GM23248 (cell line): Measurements from ENCODE around the gene C16orf78. TPM values are rescaled to one million over a fixed set of nuclear protein-coding genes. Genes with fewer than 3 reads are reported as not detected.

Experiments
- DNase-seq: peaks from one replicate; pipeline ENCODE4 v3.0.0-alpha.2; 2015
- H2AFZ ChIP-seq: fragments of 200-600 bp; sonication (generic); 2 replicates; pipeline ENCODE4 v1.6.1; 2016; ENCODE audit warnings: antibody characterized with exemption
- H3F3A ChIP-seq: fragments of 200-600 bp; sonication (generic); 2 replicates; pipeline ENCODE4 v1.6.1; 2016; ENCODE audit warnings: mild to moderate bottlenecking, antibody characterized with exemption, mixed run types; ENCODE audit not compliant: insufficient read depth
- H3K27ac ChIP-seq: fragments of 200-600 bp; sonication (generic); 2 replicates; pipeline ENCODE4 v1.5.1; 2016; ENCODE audit warnings: mild to moderate bottlenecking
- H3K27me3 ChIP-seq: fragments of 200-600 bp; sonication (generic); replicated peaks from 2 replicates; pipeline ENCODE4 v1.6.1; 2016; ENCODE audit warnings: mild to moderate bottlenecking; ENCODE audit not compliant: insufficient read depth
- H3K36me3 ChIP-seq: fragments of 200-600 bp; sonication (generic); 2 replicates; pipeline ENCODE4 v1.6.1; 2016; ENCODE audit warnings: low read depth, mild to moderate bottlenecking
- H3K4me1 ChIP-seq: fragments of 200-600 bp; sonication (generic); 2 replicates; pipeline ENCODE4 v1.6.1; 2016; ENCODE audit warnings: mild to moderate bottlenecking; ENCODE audit not compliant: insufficient read depth
- H3K4me2 ChIP-seq: fragments of 200-600 bp; sonication (generic); one replicate; pipeline ENCODE4 v1.6.1; 2016; ENCODE audit warnings: mild to moderate bottlenecking; ENCODE audit not compliant: unreplicated experiment
- H3K4me3 ChIP-seq: fragments of 200-600 bp; sonication (generic); 2 replicates; pipeline ENCODE4 v1.5.1; 2016; ENCODE audit warnings: mild to moderate bottlenecking
- H3K79me2 ChIP-seq: fragments of 200-600 bp; sonication (generic); 2 replicates; pipeline ENCODE4 v1.6.1; 2016; ENCODE audit warnings: mild to moderate bottlenecking; ENCODE audit not compliant: insufficient read depth
- H3K9ac ChIP-seq: fragments of 200-600 bp; sonication (generic); 2 replicates; pipeline ENCODE4 v1.6.1; 2016; ENCODE audit warnings: mild to moderate bottlenecking
- H3K9me2 ChIP-seq: fragments of 200-600 bp; sonication (generic); 2 replicates; pipeline ENCODE4 v1.6.1; 2016; ENCODE audit warnings: mixed run types, mild to moderate bottlenecking, moderate library complexity; ENCODE audit not compliant: insufficient read depth
- H3K9me3 ChIP-seq: fragments of 200-600 bp; sonication (generic); one replicate; pipeline ENCODE4 v1.6.1; 2017; ENCODE audit warnings: low read depth
- H4K20me1 ChIP-seq: fragments of 200-600 bp; sonication (generic); 2 replicates; pipeline ENCODE4 v1.6.0; 2016; ENCODE audit not compliant: insufficient read depth
- EZH2 ChIP-seq: fragments of 200-600 bp; sonication (generic); IDR thresholded peaks from 2 replicates; pipeline ENCODE4 v1.6.1; 2018; ENCODE audit warnings: antibody characterized with exemption, mild to moderate bottlenecking; ENCODE audit not compliant: insufficient read depth, poor library complexity, severe bottlenecking
- EZH2phosphoT487 ChIP-seq: fragments of 200-600 bp; sonication (generic); IDR thresholded peaks from 2 replicates; pipeline ENCODE4 v1.6.1; 2018; ENCODE audit warnings: antibody characterized with exemption, moderate library complexity, mild to moderate bottlenecking, low read depth; ENCODE audit not compliant: insufficient read depth
- WGBS, 2 experiments: methylation state at CpG; one replicate each; pipeline ENCODE4 v1.1.6; 2015 to 2017; ENCODE audit warnings: low lambda C conversion rate in 2 of 2, low coverage in 1 of 2; ENCODE audit errors: missing lambda C conversion rate in 2 of 2; 5-methylcytosine and 5-hydroxymethylcytosine counted together
- in situ Hi-C: fragments of 300-500 bp; cut with MboI; formaldehyde crosslinking; loops from 2 replicates; pipeline ENCODE4 v1.15.0; 2020
- polyA plus RNA-seq: library from polyadenylated mRNA; unstranded; fragments of >200 nt; fragmentation: Nextera tagmentation; extraction: Ambion mirVana; gene quantifications from 2 replicates; pipeline ENCODE4 v1.2.1, GENCODE V29; 2016
- total RNA-seq: library from RNA; depleted of rRNA; stranded (reverse); fragments of >200 nt; shearing (Covaris generic); gene quantifications from 2 replicates; pipeline ENCODE4 v1.2.3, GENCODE V29; 2014

The C16orf78 gene
- total and polyA plus RNA-seq, 2 experiments from 2014 or later: not detected

- H3K36me3 ChIP-seq: no peaks in the 10 kb centered on the region
- no peaks in the 10 kb centered on the region for H4K20me1 ChIP-seq
- no peaks in the 10 kb centered on the region for H3K79me2 ChIP-seq
- H3K9me3 ChIP-seq: no peaks in the 10 kb centered on the region
- in situ Hi-C loops: no loop called here
- no peak for DNase-seq
- no peaks in the 10 kb centered on the region for H3F3A ChIP-seq
- H3K4me2 ChIP-seq: no peak overlapping the region
- H3K27ac ChIP-seq: no peak overlapping the region
- no peak overlapping the region for H2AFZ ChIP-seq
- no peak overlapping the region for H3K9ac ChIP-seq
- H3K27me3 ChIP-seq: no peaks in the 10 kb centered on the region
- WGBS, 2 experiments: 0 to 2% methylated on average over 3 of the region's 3 CpGs
- no peak overlapping the region for H3K4me3 ChIP-seq
- H3K4me1 ChIP-seq: no peaks in the 10 kb centered on the region
- H3K9me2 ChIP-seq: no peaks in the 10 kb centered on the region
- no peak for TF ChIP-seq EZH2
- TF ChIP-seq EZH2phosphoT487: no peak
Measured at GRCh38 chr16:49369651-49370611, 3.7 kb upstream of the C16orf78 start.

- Histone ChIP-seq H3K4me2 (no peak overlapping the region), H4K20me1 (no peaks in the 10 kb centered on the region), H2AFZ (no peak overlapping the region), H3K79me2 (no peaks in the 10 kb centered on the region), H3K9me3 (no peaks in the 10 kb centered on the region), H3K9me2 (no peaks in the 10 kb centered on the region), H3K27me3 (no peaks in the 10 kb centered on the region), H3K27ac (no peak overlapping the region), H3K36me3 (no peaks in the 10 kb centered on the region), H3K4me3 (no peak overlapping the region), H3F3A (no peaks in the 10 kb centered on the region), H3K9ac (no peak overlapping the region), H3K4me1 (no peaks in the 10 kb centered on the region)
- 53 to 60% methylated on average over 4 of the region's 4 CpGs for WGBS, 2 experiments
- TF ChIP-seq EZH2phosphoT487 (no peak), EZH2 (no peak)
- in situ Hi-C loops: no loop called here
- no peak for DNase-seq
Measured at GRCh38 chr16:49376206-49376605, 2.6 kb downstream of the C16orf78 start.

- Histone ChIP-seq H3K4me2 (no peak overlapping the region), H3K9me3 (no peaks in the 10 kb centered on the region), H3K4me3 (no peak overlapping the region), H3K27me3 (no peaks in the 10 kb centered on the region), H3K27ac (no peak overlapping the region), H3K4me1 (no peaks in the 10 kb centered on the region), H3K9me2 (no peaks in the 10 kb centered on the region), H2AFZ (no peak overlapping the region), H3F3A (no peaks in the 10 kb centered on the region), H3K79me2 (no peaks in the 10 kb centered on the region), H3K36me3 (no peaks in the 10 kb centered on the region), H4K20me1 (no peaks in the 10 kb centered on the region), H3K9ac (no peak overlapping the region)
- no peak for DNase-seq
- 40 to 45% methylated on average over 7 of the region's 7 CpGs for WGBS, 2 experiments
- TF ChIP-seq EZH2phosphoT487 (no peak), EZH2 (no peak)
- in situ Hi-C loops: no loop called here
Measured at GRCh38 chr16:49377196-49377755, 3.7 kb downstream of the C16orf78 start.

GRCh38 chr16:49378238-49378637, 4.6 kb downstream of the C16orf78 start:
- TF ChIP-seq EZH2 (no peak), EZH2phosphoT487 (no peak)
- in situ Hi-C loops: no loop called here
- DNase-seq: no peak
- Histone ChIP-seq H3K27ac (no peak overlapping the region), H3K9me3 (no peaks in the 10 kb centered on the region), H4K20me1 (no peaks in the 10 kb centered on the region), H3K9ac (no peak overlapping the region), H3K36me3 (no peaks in the 10 kb centered on the region), H2AFZ (no peak overlapping the region), H3K4me2 (no peak overlapping the region), H3K79me2 (no peaks in the 10 kb centered on the region), H3F3A (no peaks in the 10 kb centered on the region), H3K4me1 (no peaks in the 10 kb centered on the region), H3K4me3 (no peak overlapping the region), H3K27me3 (no peaks in the 10 kb centered on the region), H3K9me2 (no peaks in the 10 kb centered on the region)
- 25 to 26% methylated on average over 11 of the region's 11 CpGs for WGBS, 2 experiments
